ENCODE measurements around the gene FAM237A.

DNA sequence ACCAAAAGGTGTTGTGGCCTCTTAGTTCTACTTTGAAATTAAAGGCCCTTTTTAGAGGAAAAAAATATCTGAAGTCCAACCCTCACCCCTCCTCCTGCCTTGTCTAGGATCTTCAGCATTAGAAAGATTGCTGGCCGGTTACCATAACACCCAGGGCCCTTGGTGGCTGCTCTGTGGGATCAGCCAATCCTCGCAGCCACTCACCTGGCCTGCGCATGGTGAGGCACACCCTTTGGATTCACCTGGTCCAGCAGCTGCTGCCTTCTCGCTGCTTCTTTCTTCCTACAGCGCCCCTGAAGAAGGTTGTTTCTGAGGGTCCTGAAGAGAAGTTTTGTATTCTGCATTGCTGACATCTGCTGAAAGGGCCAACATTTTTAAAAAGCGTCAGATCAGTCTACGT, 50.7 kb downstream of the FAM237A start:
- TF ChIP-seq, protein P1, sequence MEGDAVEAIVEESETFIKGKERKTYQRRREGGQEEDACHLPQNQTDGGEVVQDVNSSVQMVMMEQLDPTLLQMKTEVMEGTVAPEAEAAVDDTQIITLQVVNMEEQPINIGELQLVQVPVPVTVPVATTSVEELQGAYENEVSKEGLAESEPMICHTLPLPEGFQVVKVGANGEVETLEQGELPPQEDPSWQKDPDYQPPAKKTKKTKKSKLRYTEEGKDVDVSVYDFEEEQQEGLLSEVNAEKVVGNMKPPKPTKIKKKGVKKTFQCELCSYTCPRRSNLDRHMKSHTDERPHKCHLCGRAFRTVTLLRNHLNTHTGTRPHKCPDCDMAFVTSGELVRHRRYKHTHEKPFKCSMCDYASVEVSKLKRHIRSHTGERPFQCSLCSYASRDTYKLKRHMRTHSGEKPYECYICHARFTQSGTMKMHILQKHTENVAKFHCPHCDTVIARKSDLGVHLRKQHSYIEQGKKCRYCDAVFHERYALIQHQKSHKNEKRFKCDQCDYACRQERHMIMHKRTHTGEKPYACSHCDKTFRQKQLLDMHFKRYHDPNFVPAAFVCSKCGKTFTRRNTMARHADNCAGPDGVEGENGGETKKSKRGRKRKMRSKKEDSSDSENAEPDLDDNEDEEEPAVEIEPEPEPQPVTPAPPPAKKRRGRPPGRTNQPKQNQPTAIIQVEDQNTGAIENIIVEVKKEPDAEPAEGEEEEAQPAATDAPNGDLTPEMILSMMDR (IDR thresholded peaks at IDR 0.05), result no peak
- no peak for TF ChIP-seq POLR2A (IDR thresholded peaks at IDR 0.05)
- TF ChIP-seq POLR2AphosphoS5 (IDR thresholded peaks at IDR 0.05), result no peak
